CD14-positive monocyte (primary cell): ENCODE measurements around the gene PTPRQ. TPM values are rescaled to one million over a fixed set of nuclear protein-coding genes. Genes with fewer than 3 reads are reported as not detected.

Experiments used
- DNase-seq, 3 donors: peaks; one replicate each; pipeline ENCODE4 v3.0.0-alpha.2; 2011 to 2022
- H2AFZ ChIP-seq: 2 replicates; pipeline ENCODE4 v1.6.0; 2012; ENCODE audit warnings: mild to moderate bottlenecking, low read depth, low read length, inconsistent platforms; ENCODE audit not compliant: insufficient read depth, poor library complexity, severe bottlenecking
- H3K27ac ChIP-seq, 2 donors: 1 replicate in 1 of 2; 2 replicates in 1 of 2; pipeline ENCODE4 v1.5.1; 2012 to 2013; ENCODE audit warnings: low read length in 2 of 2, control low read depth in 1 of 2, inconsistent platforms in 1 of 2, low read depth in 1 of 2, mild to moderate bottlenecking in 1 of 2
- H3K27me3 ChIP-seq, 2 donors: one replicate each; pipeline versions ENCODE4 v1.6.0 to v1.6.1; 2011 to 2013; ENCODE audit warnings: low read length in 2 of 2; ENCODE audit not compliant: control insufficient read depth in 2 of 2, insufficient read depth in 2 of 2
- H3K36me3 ChIP-seq, 2 donors: replicated peaks in 1 of 2; 1 replicate in 1 of 2; 2 replicates in 1 of 2; pipeline versions ENCODE4 v1.5.1 to v1.6.1; 2012 to 2013; ENCODE audit warnings: low read length in 2 of 2, control low read depth in 1 of 2, inconsistent platforms in 1 of 2, mild to moderate bottlenecking in 1 of 2; ENCODE audit not compliant: insufficient read depth in 2 of 2, control insufficient read depth in 1 of 2
- H3K4me1 ChIP-seq, 2 donors: 1 replicate in 1 of 2; 2 replicates in 1 of 2; pipeline versions ENCODE4 v1.5.1 to v1.6.1; 2012 to 2013; ENCODE audit warnings: low read length in 2 of 2, control low read depth in 1 of 2, inconsistent platforms in 1 of 2, mild to moderate bottlenecking in 1 of 2, moderate library complexity in 1 of 2; ENCODE audit not compliant: insufficient read depth in 2 of 2, control insufficient read depth in 1 of 2
- H3K4me2 ChIP-seq: replicated peaks from 2 replicates; pipeline ENCODE3; 2012; ENCODE audit warnings: low read length, moderate library complexity, mild to moderate bottlenecking; ENCODE audit not compliant: poor library complexity, severe bottlenecking; ENCODE audit errors: extremely low read depth
- H3K4me3 ChIP-seq, 3 experiments: fragments of 200-600 bp in 1 of 3; sonication (generic) in 1 of 3; replicated peaks in 1 of 3; 1 replicate in 2 of 3; 2 replicates in 1 of 3; pipeline ENCODE4 v1.5.1; 2011 to 2013; ENCODE audit warnings: low read length in 3 of 3, mild to moderate bottlenecking in 3 of 3, control low read depth in 2 of 3, low read depth in 2 of 3, inconsistent platforms in 1 of 3, moderate library complexity in 1 of 3
- H3K79me2 ChIP-seq: 2 replicates; pipeline ENCODE4 v1.6.0; 2012; ENCODE audit warnings: mild to moderate bottlenecking, control low read depth, inconsistent platforms, low read length, moderate library complexity; ENCODE audit not compliant: insufficient read depth
- H3K9ac ChIP-seq: 2 replicates; pipeline ENCODE4 v1.6.0; 2017; ENCODE audit warnings: low read length, mild to moderate bottlenecking; ENCODE audit not compliant: insufficient read depth, poor library complexity, severe bottlenecking
- H3K9me3 ChIP-seq, 2 donors: replicated peaks in 1 of 2; 1 replicate in 1 of 2; 2 replicates in 1 of 2; pipeline versions ENCODE4 v1.5.1 to v1.6.1; 2012 to 2013; ENCODE audit warnings: low read length in 2 of 2, control low read depth in 1 of 2; ENCODE audit not compliant: control insufficient read depth in 1 of 2, insufficient read depth in 1 of 2
- H4K20me1 ChIP-seq: 2 replicates; pipeline ENCODE4 v1.6.0; 2012; ENCODE audit warnings: mild to moderate bottlenecking, low read length, control low read depth, moderate library complexity; ENCODE audit not compliant: insufficient read depth
- H3K27ac Mint-ChIP-seq, 7 donors: one replicate each; pipeline ENCODE4 v1.8.0; 2020; ENCODE audit warnings: mild to moderate bottlenecking in 7 of 7, mixed read lengths in 7 of 7, moderate library complexity in 6 of 7, inconsistent platforms in 2 of 7
- H3K27me3 Mint-ChIP-seq, 3 donors: one replicate each; pipeline ENCODE4 v1.8.0; 2021 to 2022; ENCODE audit warnings: low read depth in 3 of 3, mild to moderate bottlenecking in 3 of 3, mixed read lengths in 3 of 3, moderate library complexity in 3 of 3, inconsistent platforms in 1 of 3
- H3K36me3 Mint-ChIP-seq, 2 donors: one replicate each; pipeline ENCODE4 v1.8.0; 2020; ENCODE audit warnings: mixed read lengths in 2 of 2, inconsistent platforms in 1 of 2, mild to moderate bottlenecking in 1 of 2
- H3K4me1 Mint-ChIP-seq: one replicate; pipeline ENCODE4 v1.8.0; 2020; ENCODE audit warnings: mild to moderate bottlenecking, mixed read lengths
- H3K4me3 Mint-ChIP-seq, 2 donors: one replicate each; pipeline ENCODE4 v1.8.0; 2020; ENCODE audit warnings: mild to moderate bottlenecking in 2 of 2, mixed read lengths in 2 of 2, moderate library complexity in 1 of 2
- H3K9me3 Mint-ChIP-seq, 7 donors: one replicate each; pipeline ENCODE4 v1.8.0; 2020 to 2022; ENCODE audit warnings: mixed read lengths in 7 of 7, mild to moderate bottlenecking in 6 of 7, moderate library complexity in 6 of 7, inconsistent platforms in 2 of 7
- CTCF ChIP-seq: fragments of 200-600 bp; IDR thresholded peaks from one replicate; pipeline ENCODE4 v1.8.0; 2022; ENCODE audit warnings: antibody characterized with exemption, mild to moderate bottlenecking
- WGBS: methylation state at CpG from one replicate; pipeline ENCODE4 v1.1.5; 2013; ENCODE audit warnings: missing lambda C conversion rate; ENCODE audit not compliant: insufficient coverage; 5-methylcytosine and 5-hydroxymethylcytosine counted together
- intact Hi-C, 2 donors: fragments of 100-400 bp; cut with micrococcal nuclease; formaldehyde crosslinking; loops; one replicate each; pipeline versions ENCODE4 v1.15.0 to v1.15.1; 2023
- polyA plus RNA-seq, 3 donors: library from polyadenylated mRNA; depleted of rRNA in 1 of 3; unstranded in 2 of 3; stranded (reverse) in 1 of 3; fragments of 300-500 nt in 2 of 3; fragments of >200 nt in 1 of 3; fragmentation: Illumina TruSeq in 2 of 3; gene quantifications; 1 replicate in 2 of 3; 2 replicates in 1 of 3; pipeline ENCODE4 v1.2.3, GENCODE V29; 2012 to 2021

Gene PTPRQ
- polyA plus RNA-seq, 3 donors = not detected

GRCh38 chr12:80655751-80656150 lies 211.7 kb downstream of the PTPRQ start:
- Histone ChIP-seq H3K36me3 (no peaks in the 10 kb centered on the region), H3K27ac (no peak overlapping the region), H3K9ac (no peak overlapping the region), H3K4me3 (no peak overlapping the region), H3K27me3 (no peaks in the 10 kb centered on the region), H3K9me3 (no peaks in the 10 kb centered on the region), H2AFZ (no peak overlapping the region), H3K4me2 (no peak overlapping the region), H4K20me1 (no peaks in the 10 kb centered on the region), H3K4me1 (no peaks in the 10 kb centered on the region), H3K79me2 (no peaks in the 10 kb centered on the region)
- Mint-ChIP-seq H3K4me1 (no peaks in the 10 kb centered on the region), H3K36me3 (no peaks in the 10 kb centered on the region), H3K4me3 (no peak overlapping the region), H3K27me3 (peaks cover 0 to 2% (median 0%) of the 10 kb centered on the region in 3 donors), H3K9me3 (peaks cover 0 to 5% (median 0%) of the 10 kb centered on the region in 7 donors), H3K27ac (no peak overlapping the region)
- no peak for TF ChIP-seq CTCF
- intact Hi-C loops = no loop called here
- WGBS = no CpG with 5 or more reads among the region's 2 CpGs
- DNase-seq = no peak

- 60% methylated on average over 2 of the region's 5 CpGs for WGBS
Measured at GRCh38 chr12:80659512-80660063, 215.6 kb downstream of the PTPRQ start.

More at GRCh38 chr12:80659512-80660063, 215.6 kb downstream of the PTPRQ start:
- H3K4me1 ChIP-seq = no peaks in the 10 kb centered on the region
- H3K9me3 ChIP-seq = no peaks in the 10 kb centered on the region
- H3K9ac ChIP-seq = no peak overlapping the region
- Mint-ChIP-seq H3K27ac (no peak overlapping the region), H3K36me3 (no peaks in the 10 kb centered on the region), H3K4me1 (no peaks in the 10 kb centered on the region), H3K9me3 (peaks cover 0 to 3% (median 0%) of the 10 kb centered on the region in 7 donors), H3K27me3 (no peaks in the 10 kb centered on the region), H3K4me3 (no peak overlapping the region)
- DNase-seq = no peak
- H2AFZ ChIP-seq = no peak overlapping the region
- intact Hi-C loops = no loop called here
- H3K4me3 ChIP-seq = no peak overlapping the region
- no peaks in the 10 kb centered on the region for H3K79me2 ChIP-seq
- no peaks in the 10 kb centered on the region for H3K36me3 ChIP-seq
- TF ChIP-seq CTCF = no peak
- no peaks in the 10 kb centered on the region for H4K20me1 ChIP-seq
- no peaks in the 10 kb centered on the region for H3K27me3 ChIP-seq
- H3K27ac ChIP-seq = no peak overlapping the region
- no peak overlapping the region for H3K4me2 ChIP-seq
